K562 (cell line): ENCODE results near the gene PPP1R12C. TPM values are rescaled to one million over a fixed set of nuclear protein-coding genes. Genes with fewer than 3 reads are reported as not detected.

Experiments
- ATF1 ChIP-seq, 2 experiments: fragments of 450-650 bp in 1 of 2; IDR thresholded peaks; 2 replicates each; pipeline ENCODE4 v1.6.1; 2016; ENCODE audit warnings: missing compliant biosample characterization in 1 of 2, missing genetic modification characterization in 1 of 2
- CEBPG ChIP-seq, 3 experiments: fragments of 200-800 bp in 1 of 3; sonication (Bioruptor generic) in 1 of 3; sonication (generic) in 1 of 3; formaldehyde crosslinking in 1 of 3; IDR thresholded peaks in 2 of 3; conservative IDR thresholded peaks in 1 of 3; 2 replicates each; pipeline versions ENCODE4 v1.6.1 to v1.8.0; 2016 to 2022; ENCODE audit warnings: missing compliant biosample characterization in 2 of 3, missing genetic modification characterization in 2 of 3, mild to moderate bottlenecking in 1 of 3, missing genetic modification reagents in 1 of 3
- CHD2 ChIP-seq: IDR thresholded peaks from 2 replicates; pipeline ENCODE4 v1.6.1; 2011; ENCODE audit warnings: low read depth, low read length
- DNMT1 ChIP-seq: fragments of 450-650 bp; IDR thresholded peaks from 2 replicates; pipeline ENCODE4 v1.6.1; 2016; ENCODE audit warnings: antibody characterized with exemption, mild to moderate bottlenecking
- FOSL1 ChIP-seq: fragments of 200-800 bp; sonication (Bioruptor generic); conservative IDR thresholded peaks from 2 replicates; pipeline ENCODE4 v1.6.1; 2016; ENCODE audit warnings: missing genetic modification characterization, missing compliant biosample characterization
- GABPB1 ChIP-seq: sonication (generic); formaldehyde crosslinking; IDR thresholded peaks from 2 replicates; pipeline ENCODE4 v1.8.0; 2022; ENCODE audit warnings: mild to moderate bottlenecking, missing genetic modification reagents
- HDAC1 ChIP-seq, 2 experiments: fragments of 450-650 bp; IDR thresholded peaks; 2 replicates each; pipeline ENCODE4 v1.6.1; 2016 to 2017; ENCODE audit warnings: inconsistent platforms in 1 of 2, mild to moderate bottlenecking in 1 of 2, moderate library complexity in 1 of 2
- HEY1 ChIP-seq: fragments of 250-450 bp; sonication (Bioruptor Pico); IDR thresholded peaks from 2 replicates; pipeline ENCODE4 v1.5.0; 2020; ENCODE audit warnings: mild to moderate bottlenecking, moderate library complexity, borderline replicate concordance
- KDM1A ChIP-seq, 2 experiments: fragments of 450-650 bp; IDR thresholded peaks; 2 replicates each; pipeline ENCODE4 v1.6.1; 2016; ENCODE audit warnings: mild to moderate bottlenecking in 2 of 2
- KLF13 ChIP-seq: fragments of 450-650 bp; IDR thresholded peaks from 2 replicates; pipeline ENCODE4 v1.6.1; 2016; ENCODE audit warnings: missing genetic modification characterization, low read depth, mild to moderate bottlenecking, missing compliant biosample characterization, moderate library complexity, borderline replicate concordance
- MEIS2 ChIP-seq: fragments of 450-650 bp; IDR thresholded peaks from 2 replicates; pipeline ENCODE4 v1.6.1; 2014; ENCODE audit warnings: mild to moderate bottlenecking; ENCODE audit not compliant: partially characterized antibody
- NEUROD1 ChIP-seq: fragments of 150-350 bp; IDR thresholded peaks from 2 replicates; pipeline ENCODE4 v1.6.1; 2014; ENCODE audit warnings: borderline replicate concordance, low read length, low read depth; ENCODE audit not compliant: partially characterized antibody
- NFATC3 ChIP-seq: fragments of 450-650 bp; IDR thresholded peaks from 2 replicates; pipeline ENCODE4 v1.6.1; 2017; ENCODE audit warnings: mild to moderate bottlenecking
- PHF20 ChIP-seq: fragments of 450-650 bp; IDR thresholded peaks from 2 replicates; pipeline ENCODE4 v1.6.1; 2018; ENCODE audit not compliant: partially characterized antibody
- PHF21A ChIP-seq: fragments of 450-650 bp; IDR thresholded peaks from 2 replicates; pipeline ENCODE4 v1.6.1; 2017; ENCODE audit warnings: low read depth, borderline replicate concordance
- SPI1 ChIP-seq: IDR thresholded peaks from 2 replicates; pipeline ENCODE4 v1.6.1; 2011; ENCODE audit warnings: low read depth, low read length, control low read depth, borderline replicate concordance
- TAL1 ChIP-seq: fragments of 450-650 bp; IDR thresholded peaks from 2 replicates; pipeline ENCODE4 v1.6.1; 2016; ENCODE audit warnings: mild to moderate bottlenecking
- ZC3H8 ChIP-seq: fragments of 450-650 bp; IDR thresholded peaks from 2 replicates; pipeline ENCODE4 v1.6.1; 2017
- ZNF23 ChIP-seq: fragments of 250-450 bp; sonication (Bioruptor Pico); IDR thresholded peaks from 2 replicates; pipeline ENCODE4 v1.4.0; 2020; ENCODE audit warnings: mild to moderate bottlenecking
- ZNF3 ChIP-seq: fragments of 250-450 bp; sonication (Bioruptor Pico); IDR thresholded peaks from 2 replicates; pipeline ENCODE4 v1.5.0; 2021; ENCODE audit warnings: mild to moderate bottlenecking, moderate library complexity
- ZNF589 ChIP-seq: fragments of 200-800 bp; sonication (Bioruptor generic); IDR thresholded peaks from 2 replicates; pipeline ENCODE4 v1.6.1; 2016; ENCODE audit warnings: low read depth, missing genetic modification characterization, missing compliant biosample characterization
- polyA plus RNA-seq, 8 experiments: library from polyadenylated mRNA; depleted of rRNA in 4 of 8; stranded (reverse) in 5 of 8; unstranded in 3 of 8; fragments of >200 nt; fragmentation: Nextera tagmentation in 2 of 8; fragmentation: Illumina TruSeq in 1 of 8; extraction: Ambion mirVana in 2 of 8; extraction: Trizol in 1 of 8; gene quantifications; 2 replicates each; pipeline versions ENCODE4 v1.2.1 to v1.2.3, GENCODE V29; 2011 to 2014; ENCODE audit warnings: inconsistent platforms in 1 of 8, missing spikeins in 1 of 8
- total RNA-seq, 7 experiments: library from RNA; depleted of rRNA in 6 of 7; stranded (reverse); fragments of >200 nt in 6 of 7; fragmentation: Illumina TruSeq in 2 of 7; extraction: Trizol in 2 of 7; gene quantifications; 2 replicates each; pipeline versions ENCODE4 v1.2.1 to v1.2.3, GENCODE V29; 2011 to 2021; ENCODE audit warnings: low replicate concordance in 1 of 7
- TF ChIP-seq, protein P1 (sequence below), 3 experiments: fragments of 200-800 bp in 1 of 3; fragments of 250-450 bp in 1 of 3; fragments of 450-650 bp in 1 of 3; sonication (Bioruptor Pico) in 1 of 3; sonication (Bioruptor generic) in 1 of 3; formaldehyde crosslinking in 1 of 3; IDR thresholded peaks; 2 replicates each; pipeline versions ENCODE4 v1.6.1 to v1.8.0; 2016 to 2022; ENCODE audit warnings: mild to moderate bottlenecking in 2 of 3, missing genetic modification characterization in 2 of 3, missing compliant biosample characterization in 1 of 3, moderate library complexity in 1 of 3
- TF ChIP-seq, protein P2 (sequence below): fragments of 250-450 bp; sonication (Bioruptor Pico); IDR thresholded peaks from 2 replicates; pipeline ENCODE4 v1.8.0; 2022; ENCODE audit warnings: moderate library complexity, mild to moderate bottlenecking, inconsistent platforms

The PPP1R12C gene
- total and polyA plus RNA-seq, 9 of the 15 experiments (the other 6 are each of a cell fraction or from before 2014, with no cell fraction given) = 1.8 to 136 (median 33.7) TPM

DNA sequence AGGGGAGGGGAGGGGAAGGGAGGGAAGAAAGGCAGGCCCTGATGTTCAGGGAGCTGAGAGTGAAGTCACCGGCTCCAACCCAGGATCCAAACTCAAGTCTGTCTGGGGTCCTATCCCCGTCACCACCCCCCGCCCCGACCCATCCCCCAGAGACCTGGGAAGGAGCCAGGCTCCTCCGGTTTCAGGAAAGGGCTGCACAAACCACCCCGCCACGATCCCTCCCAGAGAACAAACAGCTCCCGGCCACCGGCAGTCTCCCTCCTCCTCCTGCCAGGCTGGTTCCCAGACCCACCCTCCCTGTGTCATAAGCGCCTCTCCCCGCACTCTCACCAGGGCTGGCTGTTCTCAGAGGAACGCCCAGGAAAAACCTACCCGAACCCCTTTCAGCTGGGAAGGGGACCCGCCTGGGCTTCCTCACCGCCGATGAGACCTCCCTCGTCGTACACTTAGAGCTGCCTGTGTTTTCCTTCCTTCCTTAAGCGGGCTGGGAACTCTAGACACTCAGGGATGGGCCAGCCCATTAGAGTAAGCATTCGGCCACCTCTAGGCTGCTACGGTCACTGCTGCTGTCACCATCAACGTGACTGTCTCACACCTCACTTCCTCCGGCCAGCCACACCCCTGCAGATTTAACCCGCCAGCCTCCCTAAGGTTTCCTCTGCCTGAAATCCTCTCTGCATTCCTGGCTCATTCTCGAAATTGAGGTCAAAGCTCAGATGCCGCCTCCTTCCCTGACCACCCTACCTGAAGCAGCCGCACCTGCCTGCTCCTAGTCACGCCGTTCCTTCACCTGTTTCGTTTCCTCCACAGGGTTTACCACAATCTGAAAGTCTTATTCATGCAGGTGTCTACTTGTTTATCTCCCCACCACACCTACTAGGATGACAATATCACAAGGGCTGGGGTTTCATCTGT, 48.2 kb downstream of the PPP1R12C start (continued):
- TF ChIP-seq FOSL1 (0 out of 2 replicates have a peak, but pooled peaks have one; percentile 29), ZNF589 (CRISPR knock-in tag) (0 out of 2 replicates have a peak, but pooled peaks have one; percentile 31), ZNF3 (no peak), SPI1 (peak; percentile 64), MEIS2 (peak; percentile 23), TAL1 (no peak), NEUROD1 (no peak), ATF1 (CRISPR knock-in tag; IDR thresholded peaks at IDR 0.05) (no peak), ATF1 (tag; IDR thresholded peaks at IDR 0.05) (peak; percentile 63), NFATC3 (no peak), ZNF23 (CRISPR knock-in tag) (no peak), GABPB1 (CRISPR knock-in tag) (peak; percentile 56; the same call in 1 of the 2 replicates), PHF21A (0 out of 2 replicates have a peak, but pooled peaks have one; percentile 52), CHD2 (no peak), CEBPG (CRISPR knock-in tag; IDR thresholded peaks at IDR 0.05) (no peak), CEBPG (tag; conservative IDR thresholded peaks at IDR 0.05 in 1 of 2, IDR thresholded peaks at IDR 0.05 in 1 of 2) (no peak), KLF13 (tag) (no peak), PHF20 (no peak), ZC3H8 (no peak), DNMT1 (no peak), KDM1A (IDR thresholded peaks at IDR 0.05) (peak; percentile 6 to 26; a peak in 2 of 4 replicates), HDAC1 (IDR thresholded peaks at IDR 0.05) (peak in 1 of 2 experiments; percentile 44; a peak in 2 of 4 replicates), HEY1 (CRISPR knock-in tag) (no peak)
- TF ChIP-seq, protein P1, sequence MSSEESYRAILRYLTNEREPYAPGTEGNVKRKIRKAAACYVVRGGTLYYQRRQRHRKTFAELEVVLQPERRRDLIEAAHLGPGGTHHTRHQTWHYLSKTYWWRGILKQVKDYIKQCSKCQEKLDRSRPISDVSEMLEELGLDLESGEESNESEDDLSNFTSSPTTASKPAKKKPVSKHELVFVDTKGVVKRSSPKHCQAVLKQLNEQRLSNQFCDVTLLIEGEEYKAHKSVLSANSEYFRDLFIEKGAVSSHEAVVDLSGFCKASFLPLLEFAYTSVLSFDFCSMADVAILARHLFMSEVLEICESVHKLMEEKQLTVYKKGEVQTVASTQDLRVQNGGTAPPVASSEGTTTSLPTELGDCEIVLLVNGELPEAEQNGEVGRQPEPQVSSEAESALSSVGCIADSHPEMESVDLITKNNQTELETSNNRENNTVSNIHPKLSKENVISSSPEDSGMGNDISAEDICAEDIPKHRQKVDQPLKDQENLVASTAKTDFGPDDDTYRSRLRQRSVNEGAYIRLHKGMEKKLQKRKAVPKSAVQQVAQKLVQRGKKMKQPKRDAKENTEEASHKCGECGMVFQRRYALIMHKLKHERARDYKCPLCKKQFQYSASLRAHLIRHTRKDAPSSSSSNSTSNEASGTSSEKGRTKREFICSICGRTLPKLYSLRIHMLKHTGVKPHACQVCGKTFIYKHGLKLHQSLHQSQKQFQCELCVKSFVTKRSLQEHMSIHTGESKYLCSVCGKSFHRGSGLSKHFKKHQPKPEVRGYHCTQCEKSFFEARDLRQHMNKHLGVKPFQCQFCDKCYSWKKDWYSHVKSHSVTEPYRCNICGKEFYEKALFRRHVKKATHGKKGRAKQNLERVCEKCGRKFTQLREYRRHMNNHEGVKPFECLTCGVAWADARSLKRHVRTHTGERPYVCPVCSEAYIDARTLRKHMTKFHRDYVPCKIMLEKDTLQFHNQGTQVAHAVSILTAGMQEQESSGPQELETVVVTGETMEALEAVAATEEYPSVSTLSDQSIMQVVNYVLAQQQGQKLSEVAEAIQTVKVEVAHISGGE (CRISPR knock-in tag; IDR thresholded peaks at IDR 0.05) = no peak
- TF ChIP-seq, protein P2, sequence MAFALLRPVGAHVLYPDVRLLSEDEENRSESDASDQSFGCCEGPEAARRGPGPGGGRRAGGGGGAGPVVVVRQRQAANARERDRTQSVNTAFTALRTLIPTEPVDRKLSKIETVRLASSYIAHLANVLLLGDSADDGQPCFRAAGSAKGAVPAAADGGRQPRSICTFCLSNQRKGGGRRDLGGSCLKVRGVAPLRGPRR = no peak
